ENCODE data around the gene VASH2. TPM values are rescaled to one million over a fixed set of nuclear protein-coding genes. Genes with fewer than 3 reads are reported as not detected.

VASH2 gene
- total RNA-seq, 1 experiment from 2014 or later, result 3.2 TPM

DNA sequence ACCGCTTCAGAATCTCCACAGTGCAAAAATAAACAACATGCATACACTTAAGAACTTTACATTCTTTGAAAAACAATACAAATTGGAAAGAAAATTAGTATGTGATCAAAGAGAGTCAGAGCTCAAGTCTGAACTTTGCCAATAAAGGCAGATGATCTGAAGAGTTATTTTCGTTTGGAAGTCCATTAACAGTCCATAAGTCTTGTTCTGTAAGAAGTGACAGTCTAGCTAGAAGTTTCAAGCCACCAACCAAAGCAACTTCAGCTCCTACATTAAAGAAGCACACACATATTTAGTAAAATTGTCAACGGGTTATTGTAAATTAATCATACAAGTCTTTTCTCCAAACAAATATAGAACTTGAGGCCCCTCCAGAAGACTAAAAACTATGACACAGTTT lies 44.6 kb downstream of the VASH2 start:
- no peaks in the 10 kb centered on the region; the same call in none of the 2 replicates for H3K36me3 ChIP-seq (ENCODE audit: control insufficient read depth, insufficient read depth, low read length)
- TF ChIP-seq, protein P1, sequence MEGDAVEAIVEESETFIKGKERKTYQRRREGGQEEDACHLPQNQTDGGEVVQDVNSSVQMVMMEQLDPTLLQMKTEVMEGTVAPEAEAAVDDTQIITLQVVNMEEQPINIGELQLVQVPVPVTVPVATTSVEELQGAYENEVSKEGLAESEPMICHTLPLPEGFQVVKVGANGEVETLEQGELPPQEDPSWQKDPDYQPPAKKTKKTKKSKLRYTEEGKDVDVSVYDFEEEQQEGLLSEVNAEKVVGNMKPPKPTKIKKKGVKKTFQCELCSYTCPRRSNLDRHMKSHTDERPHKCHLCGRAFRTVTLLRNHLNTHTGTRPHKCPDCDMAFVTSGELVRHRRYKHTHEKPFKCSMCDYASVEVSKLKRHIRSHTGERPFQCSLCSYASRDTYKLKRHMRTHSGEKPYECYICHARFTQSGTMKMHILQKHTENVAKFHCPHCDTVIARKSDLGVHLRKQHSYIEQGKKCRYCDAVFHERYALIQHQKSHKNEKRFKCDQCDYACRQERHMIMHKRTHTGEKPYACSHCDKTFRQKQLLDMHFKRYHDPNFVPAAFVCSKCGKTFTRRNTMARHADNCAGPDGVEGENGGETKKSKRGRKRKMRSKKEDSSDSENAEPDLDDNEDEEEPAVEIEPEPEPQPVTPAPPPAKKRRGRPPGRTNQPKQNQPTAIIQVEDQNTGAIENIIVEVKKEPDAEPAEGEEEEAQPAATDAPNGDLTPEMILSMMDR (IDR thresholded peaks at IDR 0.05; ENCODE audit: insufficient read depth in 1 of 2, low read depth in 1 of 2, low read length in 1 of 2, severe bottlenecking in 1 of 2, unreplicated experiment in 1 of 2), result no peak
- BruUV-seq (replicated peaks), result no TSS peak
- intact Hi-C loops (cut with micrococcal nuclease; ENCODE audit: unreplicated experiment), result loop anchor here (1.0 to 5.0 kb wide), 6 partner anchors 78 to 518 kb away; no protein-coding TSS in a partner anchor
- H3K27me3 ChIP-seq (replicated peaks; ENCODE audit: control insufficient read depth, insufficient read depth, low read length), result no peaks in the 10 kb centered on the region
- H3K27ac Mint-ChIP-seq (ENCODE audit: unreplicated experiment), result no peak overlapping the region
- H3K4me3 Mint-ChIP-seq (ENCODE audit: unreplicated experiment), result no peak overlapping the region
- H3K4me3 ChIP-seq (ENCODE audit: low read depth, low read length), result no peak overlapping the region
- DNase-seq, result no peak
- no peaks in the 10 kb centered on the region for H3K27me3 Mint-ChIP-seq (ENCODE audit: insufficient read depth, unreplicated experiment)
- no peaks in the 10 kb centered on the region for H3K9me3 Mint-ChIP-seq (ENCODE audit: unreplicated experiment)
- H3K9me3 ChIP-seq, result no peaks in the 10 kb centered on the region
- H3K36me3 Mint-ChIP-seq (ENCODE audit: insufficient read depth, unreplicated experiment), result peaks cover 31% of the 10 kb centered on the region
- ChIA-PET CTCF (interaction anchor here (0.9 to 1.1 kb wide), 2 partner anchors 245 to 330 kb away, joined by 3 to 6 read pairs; no protein-coding TSS in a partner anchor), POLR2A (no interaction called here)
- H3K4me1 Mint-ChIP-seq (ENCODE audit: low read depth, unreplicated experiment), result no peaks in the 10 kb centered on the region
- H3K4me1 ChIP-seq, result no peaks in the 10 kb centered on the region

DNA sequence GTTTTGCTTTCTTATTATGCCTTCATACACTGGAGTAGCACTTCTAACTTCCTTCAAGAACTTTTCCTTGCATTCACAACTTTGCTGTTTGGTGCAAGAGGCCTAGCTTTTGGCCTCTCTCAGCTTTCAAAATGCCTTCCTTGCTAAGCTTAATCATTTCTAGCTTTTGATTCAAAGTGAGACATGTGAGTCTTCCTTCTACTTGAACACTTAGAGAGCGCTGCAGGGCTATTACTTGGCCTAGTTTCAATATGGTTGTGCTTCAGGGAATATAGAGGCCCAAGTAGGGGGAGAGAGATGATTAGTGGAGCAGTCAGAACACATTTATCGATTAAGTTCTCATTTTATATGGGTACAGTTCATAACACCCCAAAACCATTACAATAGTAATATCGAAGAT lies 52.9 kb downstream of the VASH2 start:
- no peak overlapping the region for H3K27ac Mint-ChIP-seq (ENCODE audit: unreplicated experiment)
- no peaks in the 10 kb centered on the region for H3K27me3 ChIP-seq (replicated peaks; ENCODE audit: control insufficient read depth, insufficient read depth, low read length)
- POLR2A ChIA-PET, result no interaction called here
- no peaks in the 10 kb centered on the region for H3K9me3 ChIP-seq
- no peaks in the 10 kb centered on the region for H3K9me3 Mint-ChIP-seq (ENCODE audit: unreplicated experiment)
- intact Hi-C loops (cut with micrococcal nuclease; ENCODE audit: unreplicated experiment), result no loop called here
- peaks cover 57% of the 10 kb centered on the region for H3K36me3 Mint-ChIP-seq (ENCODE audit: insufficient read depth, unreplicated experiment)
- CTCF ChIA-PET, result no interaction called here
- TF ChIP-seq, protein P1 (IDR thresholded peaks at IDR 0.05; ENCODE audit: insufficient read depth in 1 of 2, low read depth in 1 of 2, low read length in 1 of 2, severe bottlenecking in 1 of 2, unreplicated experiment in 1 of 2), result no peak
- BruUV-seq (replicated peaks), result no TSS peak
- H3K4me3 Mint-ChIP-seq (ENCODE audit: unreplicated experiment), result no peak overlapping the region
- no peaks in the 10 kb centered on the region for H3K27me3 Mint-ChIP-seq (ENCODE audit: insufficient read depth, unreplicated experiment)
- H3K4me3 ChIP-seq (ENCODE audit: low read depth, low read length), result no peak overlapping the region
- no peaks in the 10 kb centered on the region for H3K4me1 ChIP-seq
- peaks cover 3% of the 10 kb centered on the region for H3K36me3 ChIP-seq (ENCODE audit: control insufficient read depth, insufficient read depth, low read length)
- DNase-seq, result no peak
- H3K4me1 Mint-ChIP-seq (ENCODE audit: low read depth, unreplicated experiment), result no peaks in the 10 kb centered on the region

DNA sequence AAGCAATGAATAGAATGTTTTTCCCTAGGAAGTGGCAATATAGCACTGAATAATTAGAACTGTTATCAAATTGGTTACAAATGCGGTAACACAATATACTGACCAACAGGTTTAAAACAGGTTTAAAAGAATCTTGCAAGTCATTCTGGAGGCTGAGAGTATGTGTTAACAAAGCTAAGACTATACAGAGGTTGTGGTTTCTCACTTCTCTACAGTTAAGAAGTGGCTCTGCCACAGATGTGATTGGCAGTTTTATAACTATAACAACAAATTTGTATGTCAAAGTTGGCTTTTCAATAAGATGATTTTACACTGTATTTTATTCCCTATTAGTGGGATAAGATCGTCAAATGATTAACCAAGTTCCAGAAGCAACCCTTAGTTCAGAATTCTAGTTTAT lies 58.2 kb downstream of the VASH2 start:
- H3K4me3 Mint-ChIP-seq (ENCODE audit: unreplicated experiment), result no peak overlapping the region
- CTCF ChIA-PET, result no interaction called here
- no peaks in the 10 kb centered on the region for H3K4me1 Mint-ChIP-seq (ENCODE audit: low read depth, unreplicated experiment)
- peaks cover 3% of the 10 kb centered on the region for H3K36me3 ChIP-seq (ENCODE audit: control insufficient read depth, insufficient read depth, low read length)
- H3K36me3 Mint-ChIP-seq (ENCODE audit: insufficient read depth, unreplicated experiment), result peaks cover 46% of the 10 kb centered on the region
- H3K9me3 ChIP-seq, result no peaks in the 10 kb centered on the region
- DNase-seq, result no peak
- H3K27ac Mint-ChIP-seq (ENCODE audit: unreplicated experiment), result no peak overlapping the region
- POLR2A ChIA-PET, result no interaction called here
- intact Hi-C loops (cut with micrococcal nuclease; ENCODE audit: unreplicated experiment), result no loop called here
- TF ChIP-seq, protein P1 (IDR thresholded peaks at IDR 0.05; ENCODE audit: insufficient read depth in 1 of 2, low read depth in 1 of 2, low read length in 1 of 2, severe bottlenecking in 1 of 2, unreplicated experiment in 1 of 2), result no peak
- BruUV-seq (replicated peaks), result no TSS peak
- no peaks in the 10 kb centered on the region for H3K4me1 ChIP-seq
- no peaks in the 10 kb centered on the region for H3K27me3 ChIP-seq (replicated peaks; ENCODE audit: control insufficient read depth, insufficient read depth, low read length)
- no peaks in the 10 kb centered on the region for H3K27me3 Mint-ChIP-seq (ENCODE audit: insufficient read depth, unreplicated experiment)
- H3K9me3 Mint-ChIP-seq (ENCODE audit: unreplicated experiment), result no peaks in the 10 kb centered on the region
- no peak overlapping the region for H3K4me3 ChIP-seq (ENCODE audit: low read depth, low read length)

All from Caco-2 (cell line).